Measurements from ENCODE around the gene CLCNKA.
"Not testable (repeated sequence)": the region's sequence is repeated elsewhere in the genome, so short reads cannot be mapped to it uniquely, and the experiment has no call there.

Gene CLCNKA

DNA sequence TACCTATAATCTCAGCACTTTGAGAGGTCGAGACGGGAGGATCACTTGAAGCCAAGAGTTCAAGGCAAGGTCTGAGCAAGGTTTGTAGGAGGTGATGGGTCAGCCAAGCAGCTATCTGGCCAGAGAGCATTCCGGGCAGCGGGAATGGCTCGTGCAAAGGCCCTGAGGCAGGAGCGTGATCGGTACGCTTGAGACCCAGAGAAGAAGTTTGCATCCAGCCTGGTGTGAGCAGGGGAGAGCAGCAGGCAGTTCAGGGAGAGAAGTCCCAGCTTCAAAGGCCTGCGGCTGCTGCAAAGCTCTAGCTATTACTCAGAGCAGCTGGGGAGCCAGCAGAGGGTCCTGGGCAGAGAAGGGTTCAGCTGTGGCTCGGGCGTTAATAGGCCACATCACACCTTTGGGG lies 22.9 kb upstream of the CLCNKA start:
- Histone ChIP-seq H3K27me3 (no peaks in the 10 kb centered on the region), H3K9me3 (no peaks in the 10 kb centered on the region), H3K4me3 (no peak overlapping the region), H3K4me1 (no peaks in the 10 kb centered on the region), H3K36me3 (no peaks in the 10 kb centered on the region), H3K27ac (no peak overlapping the region)
- DNase-seq, result no peak
- TF ChIP-seq, protein P1, sequence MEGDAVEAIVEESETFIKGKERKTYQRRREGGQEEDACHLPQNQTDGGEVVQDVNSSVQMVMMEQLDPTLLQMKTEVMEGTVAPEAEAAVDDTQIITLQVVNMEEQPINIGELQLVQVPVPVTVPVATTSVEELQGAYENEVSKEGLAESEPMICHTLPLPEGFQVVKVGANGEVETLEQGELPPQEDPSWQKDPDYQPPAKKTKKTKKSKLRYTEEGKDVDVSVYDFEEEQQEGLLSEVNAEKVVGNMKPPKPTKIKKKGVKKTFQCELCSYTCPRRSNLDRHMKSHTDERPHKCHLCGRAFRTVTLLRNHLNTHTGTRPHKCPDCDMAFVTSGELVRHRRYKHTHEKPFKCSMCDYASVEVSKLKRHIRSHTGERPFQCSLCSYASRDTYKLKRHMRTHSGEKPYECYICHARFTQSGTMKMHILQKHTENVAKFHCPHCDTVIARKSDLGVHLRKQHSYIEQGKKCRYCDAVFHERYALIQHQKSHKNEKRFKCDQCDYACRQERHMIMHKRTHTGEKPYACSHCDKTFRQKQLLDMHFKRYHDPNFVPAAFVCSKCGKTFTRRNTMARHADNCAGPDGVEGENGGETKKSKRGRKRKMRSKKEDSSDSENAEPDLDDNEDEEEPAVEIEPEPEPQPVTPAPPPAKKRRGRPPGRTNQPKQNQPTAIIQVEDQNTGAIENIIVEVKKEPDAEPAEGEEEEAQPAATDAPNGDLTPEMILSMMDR (IDR thresholded peaks at IDR 0.05), result no peak
- intact Hi-C loops (cut with DNase I; ENCODE audit: low total_unique reads), result no loop called here

DNA sequence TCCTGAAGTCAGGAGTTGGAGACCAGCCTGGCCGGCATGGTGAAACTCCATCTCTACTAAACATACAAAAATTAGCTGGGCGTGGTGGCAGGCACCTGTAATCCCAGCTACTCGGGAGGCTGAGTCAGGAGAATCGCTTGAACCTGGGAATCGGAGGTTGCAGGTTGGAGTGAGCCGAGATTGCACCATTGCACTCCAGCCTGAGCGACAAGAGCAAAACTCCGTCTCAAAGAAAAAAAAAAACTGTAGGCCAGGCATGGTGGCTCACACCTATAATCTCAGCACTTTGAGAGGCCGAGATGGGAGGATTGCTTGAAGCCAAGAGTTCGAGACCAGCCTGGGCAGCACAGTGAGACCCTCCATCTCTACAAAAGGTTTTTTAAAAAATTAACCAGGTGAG lies 20.6 kb upstream of the CLCNKA start:
- H3K27ac ChIP-seq; H3K4me3 ChIP-seq; DNase-seq; H3K36me3 ChIP-seq; H3K9me3 ChIP-seq; H3K4me1 ChIP-seq; intact Hi-C loops (cut with DNase I; ENCODE audit: low total_unique reads); H3K27me3 ChIP-seq: not testable (repeated sequence)

DNA sequence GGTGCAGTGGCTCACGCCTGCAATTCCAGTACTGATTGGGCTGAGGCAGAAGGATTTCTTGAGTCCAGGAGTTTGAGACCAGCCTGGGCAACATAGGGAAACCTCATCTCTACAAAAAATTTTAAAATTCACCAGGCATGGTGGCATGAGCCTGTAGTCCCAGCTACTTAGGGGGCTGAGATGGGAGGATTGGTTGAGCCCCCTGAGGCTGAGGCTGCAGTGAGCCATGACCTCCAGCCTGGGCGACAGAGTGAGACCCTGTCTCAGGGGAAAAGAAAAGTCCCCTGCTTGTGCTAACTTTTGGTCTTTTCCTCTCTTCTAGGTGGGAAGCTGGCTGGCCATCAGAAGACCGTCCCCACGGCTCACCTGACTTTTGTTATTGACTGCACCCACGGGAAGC lies 16.2 kb upstream of the CLCNKA start:
- Histone ChIP-seq H3K4me1 (no peaks in the 10 kb centered on the region), H3K36me3 (no peaks in the 10 kb centered on the region), H3K9me3 (no peaks in the 10 kb centered on the region), H3K4me3 (no peak overlapping the region), H3K27ac (no peak overlapping the region), H3K27me3 (no peaks in the 10 kb centered on the region)
- DNase-seq, result no peak
- intact Hi-C loops (cut with DNase I; ENCODE audit: low total_unique reads), result no loop called here
- TF ChIP-seq, protein P1 (IDR thresholded peaks at IDR 0.05), result no peak

DNA sequence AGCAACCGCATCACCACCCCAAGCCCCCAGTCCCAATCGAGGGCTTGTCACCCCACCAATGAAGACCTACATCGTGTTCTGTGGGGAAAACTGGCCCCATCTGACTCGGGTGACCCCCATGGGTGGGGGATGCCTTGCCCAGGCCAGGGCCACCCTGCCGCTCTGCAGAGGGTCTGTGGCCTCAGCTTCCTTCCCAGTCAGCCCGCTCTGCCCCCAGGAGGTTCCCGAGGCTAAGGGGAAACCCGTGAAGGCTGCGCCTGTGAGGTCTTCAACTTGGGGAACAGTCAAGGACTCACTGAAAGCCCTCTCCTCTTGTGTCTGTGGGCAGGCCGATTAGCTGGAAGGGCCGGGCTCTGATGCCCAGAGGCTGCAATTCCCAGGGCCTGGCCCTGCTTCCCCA lies 15.8 kb upstream of the CLCNKA start:
- Histone ChIP-seq H3K27me3 (no peaks in the 10 kb centered on the region), H3K4me1 (no peaks in the 10 kb centered on the region), H3K27ac (no peak overlapping the region), H3K36me3 (no peaks in the 10 kb centered on the region), H3K4me3 (no peak overlapping the region), H3K9me3 (no peaks in the 10 kb centered on the region)
- TF ChIP-seq, protein P1 (IDR thresholded peaks at IDR 0.05), result no peak
- no peak for DNase-seq
- intact Hi-C loops (cut with DNase I; ENCODE audit: low total_unique reads), result no loop called here

DNA sequence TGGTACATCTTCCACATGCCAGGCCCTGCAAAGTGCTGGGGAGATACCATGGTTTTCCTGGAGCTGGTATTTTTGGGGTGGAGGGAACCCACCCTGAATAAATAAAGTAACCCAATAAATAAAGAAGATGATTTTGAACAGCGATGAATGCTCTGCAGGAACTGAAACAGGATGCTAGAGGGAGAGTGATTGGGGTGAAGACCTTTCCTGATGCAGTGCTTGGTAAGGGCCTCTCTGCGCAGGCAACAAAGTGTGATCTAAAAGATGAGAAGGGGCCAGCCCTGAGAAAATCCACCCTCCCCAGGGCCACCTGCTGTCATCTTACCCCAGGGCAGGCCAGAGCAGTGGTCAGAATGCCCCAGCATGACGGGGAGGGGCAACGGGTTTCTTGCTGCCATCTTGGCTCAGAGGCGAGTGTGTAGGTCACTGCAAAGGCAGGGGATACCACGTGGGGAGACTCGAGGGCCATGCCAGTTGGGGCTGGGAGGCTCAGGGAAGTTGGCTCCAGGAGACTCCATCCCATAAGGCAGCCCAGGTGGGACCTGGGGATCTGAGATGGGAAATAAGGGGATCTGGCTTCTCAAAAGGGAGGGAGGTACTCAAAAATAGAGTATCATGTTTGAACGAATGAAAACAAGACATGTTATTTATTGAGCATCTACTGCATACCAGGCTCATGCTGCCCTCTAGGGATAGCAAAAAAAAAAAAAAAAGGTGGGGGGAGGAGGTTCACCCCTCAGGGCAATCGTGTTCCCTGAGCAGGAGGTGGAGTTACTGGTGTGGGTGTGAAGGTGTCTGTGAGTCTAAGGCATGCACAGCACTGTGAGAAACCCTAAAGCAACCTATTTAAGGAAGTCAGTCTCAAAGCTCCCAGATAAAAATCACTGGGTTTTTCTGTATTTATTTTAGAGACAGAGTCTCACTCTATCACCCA lies 15.0 kb upstream of the CLCNKA start:
- Histone ChIP-seq H3K9me3 (no peaks in the 10 kb centered on the region), H3K27me3 (no peaks in the 10 kb centered on the region), H3K4me3 (no peak overlapping the region), H3K36me3 (no peaks in the 10 kb centered on the region), H3K4me1 (peaks cover 0 to under 1% (median 0%) of the 10 kb centered on the region in 4 donors), H3K27ac (no peak overlapping the region)
- TF ChIP-seq, protein P1 (IDR thresholded peaks at IDR 0.05), result no peak
- intact Hi-C loops (cut with DNase I; ENCODE audit: low total_unique reads), result no loop called here
- DNase-seq, result no peak

DNA sequence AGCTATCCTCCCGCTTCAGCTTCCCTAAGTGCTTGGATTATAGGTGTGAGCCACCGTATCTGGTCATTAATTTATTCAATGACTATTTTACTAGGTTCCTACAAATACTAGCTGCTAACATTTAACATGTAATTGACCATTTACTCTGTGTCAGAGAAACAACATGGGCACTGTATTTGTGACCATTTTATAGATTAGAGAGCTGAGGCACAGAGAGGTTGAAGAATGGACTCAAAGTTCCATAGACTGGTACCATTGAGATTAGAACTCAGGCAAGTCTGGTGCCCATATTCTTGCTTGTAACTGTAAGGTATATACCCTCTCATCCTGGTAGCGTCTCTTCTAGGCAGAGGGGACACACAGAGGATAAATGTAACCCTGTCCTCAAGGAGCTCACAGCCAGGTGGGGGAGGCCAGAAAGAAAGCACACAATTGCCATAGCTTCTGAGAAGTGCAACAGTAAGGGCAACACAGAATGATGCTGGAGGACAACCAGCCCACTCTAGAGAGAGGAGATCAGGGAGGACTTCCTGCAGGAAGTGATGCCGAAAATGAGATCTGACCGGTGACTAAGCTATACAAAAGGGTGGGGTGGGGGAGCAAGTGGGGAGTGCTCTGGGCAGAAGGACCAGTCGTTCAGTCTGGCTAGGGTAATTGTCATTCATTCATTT lies 14.0 kb upstream of the CLCNKA start:
- Histone ChIP-seq H3K27me3 (no peaks in the 10 kb centered on the region), H3K36me3 (no peaks in the 10 kb centered on the region), H3K9me3 (no peaks in the 10 kb centered on the region), H3K4me1 (peaks cover 0 to 10% (median 6%) of the 10 kb centered on the region in 4 donors), H3K27ac (no peak overlapping the region), H3K4me3 (no peak overlapping the region)
- DNase-seq, result no peak
- TF ChIP-seq, protein P1 (IDR thresholded peaks at IDR 0.05), result no peak
- intact Hi-C loops (cut with DNase I; ENCODE audit: low total_unique reads), result loop anchor here (2.0 kb wide), 2 partner anchors 25 to 49 kb away; no protein-coding TSS in a partner anchor
